Raji (cell line): ENCODE results near the gene IL4I1.

Experiments used
- POLR2A ChIP-seq: IDR thresholded peaks from 2 replicates; pipeline ENCODE4 v1.6.1; 2011; ENCODE audit warnings: low read depth, low read length, control low read depth; ENCODE audit not compliant: insufficient read depth

IL4I1 gene

GRCh38 chr19:49911381-49912145 is 14.9 kb upstream of the IL4I1 start:
- no peak for TF ChIP-seq POLR2A

- TF ChIP-seq POLR2A = no peak
These were observed 13.5 kb upstream of the IL4I1 start for GRCh38 chr19:49910179-49910578.

GRCh38 chr19:49908480-49909420 is 12.1 kb upstream of the IL4I1 start:
- TF ChIP-seq POLR2A = no peak

- TF ChIP-seq POLR2A = no peak
These were observed 11.2 kb upstream of the IL4I1 start for GRCh38 chr19:49907745-49908446.

- no peak for TF ChIP-seq POLR2A
These were observed 10.3 kb upstream of the IL4I1 start for GRCh38 chr19:49906879-49907564.

- no peak for TF ChIP-seq POLR2A
These were observed 7.4 kb upstream of the IL4I1 start for GRCh38 chr19:49904136-49904535.

GRCh38 chr19:49895566-49896297 is 955 bp downstream of the IL4I1 start:
- TF ChIP-seq POLR2A = no peak

- no peak for TF ChIP-seq POLR2A
These were observed 1.7 kb downstream of the IL4I1 start for GRCh38 chr19:49894879-49895565.

- no peak for TF ChIP-seq POLR2A
These were observed 2.5 kb downstream of the IL4I1 start for GRCh38 chr19:49894011-49894664.

- TF ChIP-seq POLR2A = no peak
These were observed 4.0 kb downstream of the IL4I1 start for GRCh38 chr19:49892716-49893115.

- TF ChIP-seq POLR2A = no peak
These were observed 5.3 kb downstream of the IL4I1 start for GRCh38 chr19:49891393-49891792.

- no peak for TF ChIP-seq POLR2A
These were observed 6.1 kb downstream of the IL4I1 start for GRCh38 chr19:49890349-49891311.
